HG03135 (cell line): ENCODE data around the gene UQCRHL.
"Not testable (repeated sequence)": the region's sequence is repeated elsewhere in the genome, so short reads cannot be mapped to it uniquely, and the experiment has no call there.

Source experiments
- ATAC-seq: cut with Tn5 transposase; IDR thresholded peaks from one replicate; pipeline ENCODE4 v1.9.1; 2021; ENCODE audit warnings: mild to moderate bottlenecking, moderate library complexity; ENCODE audit not compliant: unreplicated experiment

The UQCRHL gene

DNA sequence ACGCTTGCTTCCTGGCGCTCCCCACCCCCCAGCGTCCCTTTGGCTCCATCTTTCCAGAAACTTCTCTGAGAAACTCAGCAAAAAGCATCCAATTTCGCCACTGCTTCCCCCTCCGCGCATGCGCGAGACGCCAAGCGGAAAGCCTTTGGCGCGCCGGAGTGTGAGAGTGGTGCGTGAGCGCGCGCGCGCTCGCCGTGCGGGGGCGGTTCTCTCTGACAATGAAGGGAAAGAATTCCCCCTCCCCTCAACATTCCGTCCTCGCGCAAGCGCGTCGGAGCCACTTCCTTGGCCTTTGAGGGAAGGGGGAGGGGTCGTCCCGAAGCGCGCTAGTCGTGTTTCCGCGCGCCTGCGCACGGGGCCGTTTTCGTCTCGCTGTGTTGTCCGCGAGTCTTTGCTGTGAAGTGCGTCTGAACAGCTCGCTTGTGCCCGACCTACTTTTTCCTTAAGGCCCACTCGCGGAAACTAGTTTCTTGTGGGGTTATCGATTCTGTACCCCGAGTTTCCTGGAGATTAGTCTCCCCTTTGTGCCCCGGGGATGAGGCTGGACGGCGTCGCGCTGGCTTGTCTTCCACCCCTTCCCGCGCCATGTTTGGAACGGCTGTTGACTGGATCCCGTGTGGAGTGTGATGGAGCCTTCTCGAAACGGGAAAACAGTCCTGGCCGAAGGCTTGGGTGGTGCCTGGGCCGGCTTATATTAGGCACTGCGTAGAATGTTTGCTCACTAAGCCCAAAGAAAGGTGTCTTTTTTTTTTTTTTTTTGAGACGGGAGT, 28.5 kb upstream of the UQCRHL start:
- peak; percentile 37 for ATAC-seq

DNA sequence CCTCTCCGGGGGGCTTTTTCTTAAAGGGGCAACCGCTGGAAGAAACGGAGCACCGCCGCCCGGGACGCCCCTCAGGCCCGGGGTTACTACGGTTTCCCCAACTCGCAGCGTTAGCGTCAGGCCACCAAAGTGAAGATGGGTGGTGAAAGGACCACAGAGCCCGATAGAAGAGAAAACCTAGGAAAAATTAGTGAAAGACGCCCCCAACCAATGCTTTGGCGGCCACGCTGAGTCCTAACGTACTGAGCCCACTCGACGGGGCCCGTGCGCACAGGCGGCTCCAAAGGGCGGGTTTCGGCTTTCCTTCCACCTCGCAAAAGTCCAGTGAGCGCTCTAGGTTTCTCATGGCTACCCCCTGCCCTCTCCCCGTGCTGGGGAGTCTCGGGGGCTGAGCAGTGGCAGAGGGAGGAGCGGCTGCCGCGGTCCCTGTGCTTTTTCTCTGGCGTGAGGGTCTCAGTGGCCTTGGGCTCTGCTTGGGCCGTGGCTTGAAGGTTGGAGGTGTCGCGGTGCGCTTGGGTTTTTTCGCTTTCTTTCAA, 27.8 kb upstream of the UQCRHL start:
- peak; percentile 6 for ATAC-seq

DNA sequence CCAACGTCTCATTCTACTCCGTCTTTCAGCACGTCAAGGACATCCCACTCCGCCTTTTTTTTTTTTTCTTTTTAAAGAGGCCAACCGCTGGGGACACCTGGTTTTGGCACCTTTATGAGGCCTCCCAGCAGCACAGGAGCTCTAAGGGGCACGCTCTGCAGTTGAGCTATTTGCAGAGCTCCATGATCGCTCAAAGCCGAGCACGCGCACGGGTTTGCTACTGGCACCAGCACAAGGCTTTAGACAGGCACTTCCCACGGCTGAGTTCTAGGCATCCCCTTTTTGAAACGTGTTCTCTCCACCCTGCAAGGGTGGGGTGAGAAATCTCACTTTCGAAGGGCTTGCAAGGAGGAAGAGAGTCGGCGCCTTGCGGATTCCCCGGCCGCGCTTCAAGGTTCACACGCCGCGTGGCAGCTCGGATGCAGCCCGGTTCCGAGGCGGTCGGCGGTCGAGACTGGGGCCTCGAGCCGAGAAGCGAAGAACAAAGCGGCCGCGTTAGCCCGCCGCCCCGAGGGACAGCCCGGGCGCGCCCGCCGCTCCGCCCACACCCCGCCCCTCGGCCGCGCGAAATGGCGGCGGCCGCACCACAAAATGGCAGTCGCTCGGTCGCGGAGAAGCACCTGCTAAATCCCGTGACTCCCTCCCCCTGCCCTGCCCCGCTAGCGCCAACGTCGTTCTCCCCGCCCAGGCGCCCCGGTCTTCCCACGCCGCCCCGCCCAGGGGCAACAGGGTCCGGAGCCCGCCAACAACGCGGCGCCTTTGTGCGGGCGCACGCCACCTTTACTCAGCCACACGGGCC, 27.2 kb upstream of the UQCRHL start:
- peak; percentile 48 for ATAC-seq

DNA sequence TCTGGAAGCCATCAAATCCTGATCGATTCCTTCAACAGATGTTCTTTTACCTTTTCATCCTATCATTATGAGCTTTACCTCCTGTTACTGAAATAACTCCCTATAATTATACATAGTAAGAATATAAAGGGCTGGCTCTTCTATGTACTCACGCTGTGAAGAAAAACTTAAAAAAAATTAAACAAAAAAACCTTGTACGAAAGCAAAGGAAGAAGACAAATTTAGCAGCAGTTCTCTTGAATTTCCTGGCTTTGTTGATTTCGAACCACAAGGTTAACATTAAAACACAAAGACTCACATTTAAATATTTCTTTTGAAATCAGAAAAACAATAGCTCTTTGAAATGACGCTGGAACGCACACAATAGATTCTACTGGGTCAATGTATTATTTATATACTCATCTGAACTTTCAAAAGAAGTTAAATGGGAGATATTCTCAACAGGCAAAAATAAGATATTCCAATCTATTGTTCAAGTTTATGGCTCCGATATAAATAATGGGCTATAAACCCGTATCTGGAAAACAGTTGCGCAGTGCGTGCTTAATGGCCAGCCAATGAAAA, 26.5 kb upstream of the UQCRHL start:
- ATAC-seq, result no peak

DNA sequence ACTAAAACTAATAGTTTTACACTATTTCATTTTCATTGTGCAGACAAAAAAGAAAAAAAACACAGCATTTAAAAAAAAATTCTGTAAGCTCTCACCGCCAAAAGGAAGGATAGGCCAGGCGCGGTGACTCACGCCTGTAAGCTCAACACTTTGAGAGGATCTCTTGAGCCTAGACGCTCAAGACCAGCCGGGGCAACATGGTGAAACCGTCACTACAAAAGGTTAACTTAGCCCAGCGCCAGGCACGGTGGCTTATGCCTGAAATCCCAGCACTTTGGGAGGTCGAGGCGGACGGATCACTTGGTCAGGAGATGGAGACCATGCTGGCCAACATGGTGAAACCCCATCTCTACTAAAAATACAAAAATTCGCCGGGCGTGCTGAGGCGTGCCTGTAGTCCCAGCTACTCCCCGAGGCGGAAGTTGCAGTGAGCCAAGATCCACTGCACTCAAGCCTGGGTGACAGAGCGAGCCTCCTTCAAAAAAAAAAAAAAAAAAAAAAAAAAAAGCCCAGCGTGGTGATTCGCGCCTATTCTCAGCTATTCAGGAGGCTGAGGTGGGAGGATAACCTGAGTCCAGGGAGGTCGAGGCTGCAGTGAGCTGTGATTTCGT, 25.7 kb upstream of the UQCRHL start:
- ATAC-seq, result no peak

DNA sequence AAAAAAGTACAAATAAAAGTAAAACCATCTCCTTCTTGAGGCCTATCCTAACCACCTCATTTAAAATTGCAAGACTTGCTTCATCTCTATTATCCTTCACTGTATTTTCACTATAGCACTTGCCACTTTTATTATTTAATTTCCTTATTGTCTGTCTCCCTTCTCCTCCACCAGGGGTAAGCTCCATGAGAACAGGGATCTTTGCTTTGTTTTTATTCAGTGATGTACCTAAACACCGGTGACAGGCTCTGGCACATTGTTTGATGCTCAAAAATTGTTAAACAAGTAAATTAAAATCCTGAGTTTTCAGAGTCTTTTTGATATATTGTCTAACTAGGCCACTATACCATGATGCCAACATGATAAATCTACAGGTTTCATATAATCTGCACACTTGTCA, 22.8 kb upstream of the UQCRHL start:
- no peak for ATAC-seq

DNA sequence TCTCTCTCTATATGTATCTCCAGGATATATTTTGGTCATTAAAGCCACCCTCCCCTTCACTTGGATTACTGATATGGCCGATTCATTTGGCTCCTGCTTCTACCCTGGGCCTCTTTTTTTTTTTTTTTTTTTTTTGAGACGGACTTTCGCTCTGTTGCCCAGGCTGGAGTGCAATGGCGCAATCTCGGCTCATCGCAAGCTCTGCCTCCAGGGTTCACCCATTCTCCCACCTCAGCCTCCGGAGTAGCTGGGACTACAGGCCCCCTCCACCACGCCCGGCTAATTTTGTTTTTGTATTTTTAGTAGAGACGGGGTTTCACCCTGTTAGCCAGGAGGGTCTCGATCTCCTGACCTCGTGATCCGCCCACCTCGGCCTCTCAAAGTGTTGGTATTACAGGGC, 21.5 kb upstream of the UQCRHL start:
- not testable (repeated sequence) for ATAC-seq

DNA sequence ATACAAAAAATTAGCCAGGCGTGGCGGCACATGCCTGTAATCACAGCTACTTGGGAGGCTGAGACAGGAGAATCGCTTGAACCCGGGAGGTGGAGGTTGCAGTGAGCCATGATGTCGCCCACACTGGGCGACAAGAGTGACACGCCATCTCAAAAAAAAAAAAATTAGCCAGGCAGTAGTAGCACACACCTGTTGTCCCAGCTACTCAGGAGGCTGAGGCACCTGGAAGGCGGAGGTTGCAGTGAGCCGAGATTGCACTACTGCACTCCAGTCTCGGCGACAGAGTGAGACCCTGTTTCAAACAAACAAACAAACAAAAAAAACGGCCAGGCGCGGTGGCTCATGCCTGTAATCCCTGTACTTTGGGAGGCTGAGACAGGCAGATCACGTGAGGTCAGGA, 20.1 kb upstream of the UQCRHL start:
- ATAC-seq, result not testable (repeated sequence)

DNA sequence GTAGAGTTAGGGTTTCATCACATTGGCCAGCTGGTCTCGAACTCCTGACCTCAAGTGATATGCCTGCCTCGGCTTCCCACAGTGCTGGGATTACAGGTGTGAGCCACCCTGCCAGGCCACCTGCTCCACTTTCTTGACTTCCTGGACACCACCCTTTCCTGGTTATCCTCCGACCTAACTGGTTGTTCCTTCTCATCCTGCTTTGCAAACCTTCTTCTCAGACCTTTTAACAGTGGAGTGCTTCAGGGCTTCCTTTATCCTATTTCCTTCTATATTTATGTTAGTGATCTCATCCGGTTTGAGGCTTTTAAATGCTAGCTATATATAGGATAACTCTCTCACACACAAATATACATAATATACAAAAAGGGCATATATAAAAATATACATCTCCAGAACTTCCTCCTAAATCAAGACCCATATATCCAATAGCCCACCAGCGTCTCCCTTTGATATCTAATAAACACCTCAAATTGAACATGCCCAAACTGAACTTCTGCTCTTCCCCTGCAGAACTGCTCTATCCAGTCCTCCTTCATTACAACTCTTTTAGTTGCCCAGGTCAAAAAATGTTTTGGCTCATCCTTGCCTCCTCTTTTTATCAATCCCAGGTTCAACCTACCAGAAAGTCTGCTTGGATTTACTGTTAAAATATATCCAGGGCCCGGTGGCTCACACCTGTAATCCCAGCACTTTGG, 19.5 kb upstream of the UQCRHL start:
- no peak for ATAC-seq

DNA sequence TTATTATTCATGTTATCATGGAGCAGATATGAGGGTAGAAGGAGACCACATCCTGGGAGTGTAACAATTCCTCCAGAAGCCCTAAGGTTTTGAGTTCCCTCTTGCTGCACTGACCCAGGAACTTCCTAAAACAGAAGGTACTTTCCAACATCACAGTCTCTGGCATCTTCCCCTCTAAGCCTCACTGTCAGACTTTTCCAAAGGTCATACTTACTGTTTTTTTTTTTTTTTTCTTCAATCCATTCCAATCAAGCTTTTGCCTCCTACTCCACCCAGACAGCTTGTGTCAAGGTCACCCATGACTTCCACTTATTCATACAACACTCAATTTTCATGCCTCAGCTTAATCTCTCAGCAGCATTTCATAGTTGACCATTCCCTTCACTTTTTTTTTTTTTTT, 18.4 kb upstream of the UQCRHL start:
- no peak for ATAC-seq

DNA sequence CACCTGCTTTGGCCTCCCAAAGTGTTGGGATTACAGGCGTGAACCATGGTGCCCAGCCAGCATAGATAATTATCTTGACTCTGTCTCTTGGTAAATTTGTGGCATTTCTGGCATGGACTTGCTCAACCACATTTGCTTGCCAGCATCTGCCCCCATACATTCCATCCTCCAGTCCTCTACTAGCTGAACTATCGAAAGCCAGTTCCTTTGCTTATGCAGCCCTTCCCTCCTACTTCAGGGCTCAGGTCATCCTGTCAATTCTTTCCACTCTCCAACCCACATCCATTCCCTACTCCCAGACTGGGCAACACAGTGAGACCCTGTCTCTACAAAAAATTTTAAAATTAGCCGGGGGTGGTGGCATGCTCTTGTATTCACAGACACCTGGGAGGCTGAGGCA, 13.0 kb upstream of the UQCRHL start:
- no peak for ATAC-seq

DNA sequence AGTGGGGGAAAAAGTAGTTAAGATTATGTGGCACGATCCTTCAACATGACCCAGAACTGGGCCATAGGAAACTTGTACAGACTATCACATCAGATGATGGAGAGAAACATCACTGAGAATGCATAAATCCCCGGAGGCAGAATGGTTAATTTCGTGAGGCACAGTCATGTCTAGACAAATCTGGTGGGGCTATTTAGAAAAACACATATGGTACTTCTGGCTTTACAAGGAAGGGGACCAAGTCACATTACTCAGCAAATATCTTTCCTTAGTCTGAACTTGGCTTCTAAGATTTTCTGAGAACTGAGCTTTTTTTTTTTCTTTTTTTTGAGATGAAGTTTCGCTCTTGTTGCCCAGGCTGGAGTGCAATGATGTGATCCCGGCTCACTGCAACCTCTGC, 9.2 kb upstream of the UQCRHL start:
- ATAC-seq, result no peak

DNA sequence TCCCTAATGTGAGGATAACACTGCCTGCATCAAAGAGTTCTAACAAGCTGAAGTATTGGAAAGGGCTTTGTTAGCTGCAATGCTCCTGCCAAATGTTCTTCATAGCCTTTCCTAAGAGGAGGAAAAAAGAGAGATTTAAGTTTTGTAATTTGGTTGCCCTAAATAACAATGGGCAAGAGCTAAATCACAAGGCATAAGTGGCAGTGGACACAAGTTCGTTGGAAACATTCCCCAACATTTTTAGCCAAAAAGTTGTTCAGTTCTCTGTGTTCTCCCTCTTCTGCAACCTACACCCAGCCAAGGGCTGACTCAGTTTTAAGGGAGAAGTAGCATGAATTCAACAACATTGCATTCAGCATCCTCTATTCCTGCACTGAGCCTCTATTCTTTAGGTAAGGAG, 2.6 kb upstream of the UQCRHL start:
- ATAC-seq, result no peak

DNA sequence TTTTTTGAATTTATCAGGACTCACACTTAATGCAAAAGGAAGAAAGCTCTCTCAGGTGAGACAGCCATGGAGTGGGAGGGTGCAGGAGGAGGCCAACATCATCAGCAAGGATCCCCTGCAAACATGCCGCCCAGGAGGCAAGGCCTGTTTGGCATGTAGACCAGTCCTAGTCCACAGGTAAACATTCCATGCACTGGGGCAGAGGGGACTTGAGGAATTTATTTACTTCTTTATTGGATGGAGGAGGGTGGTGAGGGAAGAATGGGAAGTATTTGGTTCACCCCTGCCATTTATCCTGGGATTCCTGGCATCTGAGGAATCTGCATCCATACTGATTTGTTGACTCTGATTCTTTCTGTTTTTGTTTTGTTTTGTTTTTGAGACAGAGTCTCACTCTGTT, 1.5 kb upstream of the UQCRHL start:
- no peak for ATAC-seq

DNA sequence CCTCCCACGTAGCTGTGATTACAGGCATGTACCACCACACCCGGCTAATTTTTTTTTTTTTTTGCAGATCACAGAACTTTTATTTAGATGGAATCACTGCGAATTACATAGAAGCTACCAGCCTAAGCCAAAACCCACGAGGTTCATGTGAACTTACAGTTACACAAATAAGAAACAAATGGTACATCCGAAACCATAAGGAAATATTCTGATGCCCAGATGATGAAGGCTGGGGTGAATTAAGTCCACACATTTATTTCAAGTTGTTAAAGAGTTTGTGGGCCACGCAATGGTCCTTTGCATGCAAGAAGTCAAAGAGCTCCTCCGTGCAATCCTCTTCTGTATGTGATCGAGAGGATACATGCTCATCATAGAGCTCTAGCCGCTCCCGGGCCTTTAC, 328 bp downstream of the UQCRHL start:
- ATAC-seq, result no peak

DNA sequence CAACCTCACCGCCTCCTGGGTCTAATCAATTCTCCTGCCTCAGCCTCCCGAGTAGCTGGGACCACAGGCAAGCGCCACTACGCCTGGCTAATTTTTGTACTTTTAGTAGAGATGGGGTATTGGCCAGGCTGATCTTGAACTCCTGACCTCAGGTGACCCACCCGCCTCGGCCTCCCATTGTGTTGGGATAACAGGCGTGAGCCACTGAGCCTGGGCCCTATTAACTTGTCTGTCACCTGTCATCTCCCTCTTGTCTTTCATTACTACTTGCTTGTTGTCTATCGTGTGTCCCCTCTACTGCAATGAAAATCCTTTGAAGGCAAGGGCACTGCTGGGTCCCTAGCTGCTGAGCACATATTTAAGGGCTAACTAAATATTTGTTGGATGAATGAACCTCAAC, 3.4 kb downstream of the UQCRHL start:
- ATAC-seq, result no peak

DNA sequence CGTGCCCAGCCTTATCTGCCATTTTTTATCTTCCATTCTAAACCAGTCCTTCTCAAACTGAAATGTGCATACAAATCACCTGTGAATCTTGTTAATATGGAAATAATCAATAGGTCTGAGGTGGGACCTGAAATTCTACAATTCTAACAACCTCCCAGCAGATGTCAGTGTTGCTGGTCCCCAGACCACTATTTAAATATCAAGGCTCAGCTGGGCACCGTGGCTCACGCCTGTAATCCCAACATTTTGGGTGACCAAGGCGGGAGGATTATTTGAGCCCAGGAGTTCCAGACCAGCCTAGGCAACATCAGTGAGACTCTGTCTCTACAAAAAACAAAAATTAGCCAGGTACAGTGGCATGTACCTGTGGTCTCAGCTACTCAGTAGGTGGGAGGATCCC, 4.1 kb downstream of the UQCRHL start:
- ATAC-seq, result no peak

DNA sequence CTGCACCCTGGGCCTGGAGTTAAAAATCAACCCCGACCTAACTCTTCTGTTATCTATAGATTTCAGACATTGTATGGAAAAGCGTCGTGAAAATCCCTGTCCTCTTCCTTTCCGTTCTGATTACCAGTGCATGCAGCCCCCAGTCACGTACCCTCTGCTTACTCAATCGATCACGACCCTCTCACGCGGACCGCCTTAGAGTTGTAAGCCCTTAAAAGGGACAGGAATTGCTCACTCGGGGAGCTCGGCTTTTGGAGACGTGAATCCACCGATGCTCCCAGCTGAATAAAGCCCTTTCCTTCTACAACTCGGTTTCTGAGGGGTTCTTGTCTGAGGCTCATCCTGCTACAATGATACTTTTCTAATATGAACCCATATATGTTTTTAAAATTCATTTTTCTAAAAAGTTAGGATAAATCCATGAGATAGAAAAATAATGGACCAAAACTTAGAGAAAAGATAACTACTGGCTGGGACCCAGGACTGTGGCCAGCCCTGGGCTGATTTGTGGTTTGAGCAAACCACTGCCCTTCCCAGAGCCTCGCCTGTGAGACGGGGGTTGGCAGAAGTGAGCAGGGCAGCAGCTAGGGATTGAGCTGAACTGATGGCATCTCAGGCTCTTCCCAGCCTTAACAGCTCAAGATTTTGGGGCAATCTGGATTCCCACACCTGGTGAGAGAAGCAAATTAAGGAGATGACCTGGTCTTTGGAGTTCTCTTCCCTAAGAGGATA, 5.0 kb downstream of the UQCRHL start:
- no peak for ATAC-seq

DNA sequence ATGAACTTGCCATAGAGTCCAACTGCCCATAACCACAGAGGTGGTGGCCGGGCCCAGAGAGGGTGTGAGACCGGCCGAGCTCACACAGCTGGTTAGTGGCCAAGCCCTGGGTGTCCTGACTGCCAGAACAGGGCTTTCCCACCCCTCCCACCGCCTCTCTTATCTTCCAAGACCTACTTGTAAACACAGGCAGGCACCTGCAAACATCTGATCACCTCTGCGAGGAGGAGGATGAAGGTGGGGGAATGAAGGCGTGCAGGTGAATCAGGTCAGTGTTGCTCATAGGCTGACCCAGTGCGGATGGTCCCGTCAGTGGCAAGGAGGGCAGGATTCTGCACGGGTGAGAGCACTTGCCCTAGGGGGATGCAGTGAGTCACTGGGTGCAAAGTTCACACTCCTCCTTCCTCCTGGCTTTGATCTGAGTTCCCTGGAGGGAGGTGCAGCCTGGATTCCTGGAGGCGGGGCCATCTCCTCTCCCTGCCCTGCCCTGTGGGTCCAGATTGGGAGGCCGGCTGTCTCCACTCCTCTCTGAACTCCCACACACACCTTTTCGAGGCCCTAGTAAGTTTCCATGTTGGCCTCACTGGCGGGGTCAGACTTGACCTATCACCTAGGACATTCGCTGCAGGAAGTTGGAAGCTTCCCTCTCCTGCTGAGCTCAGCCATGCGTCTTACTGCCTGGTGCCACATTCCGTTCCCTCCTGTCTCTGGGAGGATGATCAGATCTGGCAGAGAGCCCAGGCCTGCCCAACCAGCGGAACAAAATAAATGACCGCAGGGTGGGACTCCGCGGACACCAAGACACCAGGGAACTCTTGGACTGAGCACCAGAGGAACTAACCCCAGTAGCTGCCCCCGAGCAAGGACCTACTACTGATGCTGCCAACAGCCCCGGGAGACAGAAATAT, 7.3 kb downstream of the UQCRHL start:
- ATAC-seq, result no peak
